GM15510 (cell line): ENCODE measurements around the gene ZMYND8.

Experiments
- POLR2A ChIP-seq: IDR thresholded peaks from 3 replicates; pipeline ENCODE4 v1.6.1; 2011; ENCODE audit warnings: borderline replicate concordance; ENCODE audit not compliant: insufficient read length; ENCODE audit errors: extremely low read depth

Gene ZMYND8

GRCh38 chr20:47172579-47172978, 183.9 kb downstream of the ZMYND8 start:
- TF ChIP-seq POLR2A = no peak

- no peak for TF ChIP-seq POLR2A
These were observed 188.7 kb downstream of the ZMYND8 start for GRCh38 chr20:47167846-47168245.

DNA sequence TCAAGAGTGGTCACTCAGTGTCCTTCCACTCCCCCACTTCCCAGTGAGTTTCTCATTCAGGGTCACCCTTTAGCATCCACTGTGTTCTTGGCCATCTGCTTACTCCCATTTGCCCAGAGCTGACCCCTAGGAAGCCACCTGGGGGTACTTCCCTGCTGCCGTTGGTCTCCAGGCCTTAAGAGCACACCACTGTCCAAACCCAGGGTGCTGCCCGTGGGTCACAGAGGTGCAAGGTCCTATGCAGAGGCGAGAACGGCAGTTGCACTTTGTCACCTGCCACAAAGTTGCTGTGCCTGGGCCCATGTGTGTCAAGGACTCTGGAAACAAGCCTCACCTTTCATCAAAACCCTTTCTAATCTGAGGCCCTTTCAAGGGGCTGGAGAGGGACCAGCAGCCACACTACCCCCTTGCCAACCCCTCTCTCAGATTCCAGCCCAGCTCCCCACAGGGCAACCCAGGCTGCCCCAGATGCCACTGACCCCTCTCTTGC, 191.1 kb downstream of the ZMYND8 start:
- TF ChIP-seq POLR2A = no peak

DNA sequence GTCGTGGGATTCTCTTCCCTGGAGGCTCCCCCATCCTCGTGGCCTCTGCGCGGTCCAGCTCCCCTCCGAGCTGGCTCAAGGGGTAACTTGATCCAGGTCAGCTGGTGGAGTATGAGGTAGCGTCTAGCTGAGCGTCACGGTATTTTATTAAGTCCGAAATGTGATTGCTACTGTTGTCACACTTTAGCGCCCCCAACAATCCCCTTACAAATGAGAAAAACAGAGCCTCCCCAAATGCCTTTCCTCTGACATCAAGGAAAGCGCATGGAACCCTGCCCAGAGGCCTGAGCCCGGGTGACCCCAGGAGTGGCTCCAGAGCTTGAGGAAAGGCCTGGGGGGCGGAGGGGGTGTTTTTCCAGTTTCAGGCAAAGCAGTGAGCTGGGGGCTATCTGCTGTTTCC, 192.4 kb downstream of the ZMYND8 start:
- TF ChIP-seq POLR2A = no peak

- no peak for TF ChIP-seq POLR2A
These were observed 195.1 kb downstream of the ZMYND8 start for GRCh38 chr20:47161411-47161810.

DNA sequence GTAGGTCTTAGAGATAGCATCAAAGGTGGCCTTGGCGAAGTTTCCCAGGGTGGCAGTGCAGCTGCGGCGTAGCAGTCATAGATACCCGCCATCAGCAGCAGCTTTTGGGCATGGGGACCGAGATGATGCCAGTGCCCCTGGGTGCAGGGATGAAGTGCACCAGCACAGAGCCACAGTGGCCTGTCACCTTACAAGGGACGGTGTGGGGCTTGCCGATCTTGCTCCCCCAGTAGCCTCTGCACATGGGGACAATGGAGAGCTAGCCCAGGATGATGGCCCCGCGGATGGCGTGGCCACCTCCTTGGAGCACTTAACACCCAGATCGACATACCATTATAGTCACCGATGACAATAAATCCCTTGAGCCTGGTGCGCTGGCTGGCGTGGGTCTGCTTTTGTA, 195.5 kb downstream of the ZMYND8 start:
- TF ChIP-seq POLR2A = no peak

GRCh38 chr20:47160240-47160639, 196.3 kb downstream of the ZMYND8 start:
- no peak for TF ChIP-seq POLR2A
